IPS-18a (cell line): Measurements from ENCODE around the gene OR10H2.
"Not testable (repeated sequence)": the region's sequence is repeated elsewhere in the genome, so short reads cannot be mapped to it uniquely, and the experiment has no call there.

ENCODE experiments used
- H3K27ac ChIP-seq: one replicate; pipeline ENCODE4 v1.5.1; 2013; ENCODE audit warnings: low read length
- H3K27me3 ChIP-seq: one replicate; pipeline ENCODE4 v1.6.1; 2013; ENCODE audit warnings: mild to moderate bottlenecking, low read length; ENCODE audit not compliant: control insufficient read depth, insufficient read depth
- H3K36me3 ChIP-seq: one replicate; pipeline ENCODE4 v1.6.1; 2013; ENCODE audit warnings: low read depth, low read length; ENCODE audit not compliant: control insufficient read depth
- H3K4me1 ChIP-seq: one replicate; pipeline ENCODE4 v1.6.1; 2013; ENCODE audit warnings: low read depth, low read length; ENCODE audit not compliant: control insufficient read depth
- H3K4me3 ChIP-seq: one replicate; pipeline ENCODE4 v1.5.1; 2013; ENCODE audit warnings: low read length
- H3K9ac ChIP-seq: one replicate; pipeline ENCODE4 v1.6.1; 2013; ENCODE audit warnings: mild to moderate bottlenecking, low read length, moderate library complexity
- H3K9me3 ChIP-seq: one replicate; pipeline ENCODE4 v1.6.1; 2013; ENCODE audit warnings: low read depth, low read length; ENCODE audit not compliant: control insufficient read depth

OR10H2 gene

DNA sequence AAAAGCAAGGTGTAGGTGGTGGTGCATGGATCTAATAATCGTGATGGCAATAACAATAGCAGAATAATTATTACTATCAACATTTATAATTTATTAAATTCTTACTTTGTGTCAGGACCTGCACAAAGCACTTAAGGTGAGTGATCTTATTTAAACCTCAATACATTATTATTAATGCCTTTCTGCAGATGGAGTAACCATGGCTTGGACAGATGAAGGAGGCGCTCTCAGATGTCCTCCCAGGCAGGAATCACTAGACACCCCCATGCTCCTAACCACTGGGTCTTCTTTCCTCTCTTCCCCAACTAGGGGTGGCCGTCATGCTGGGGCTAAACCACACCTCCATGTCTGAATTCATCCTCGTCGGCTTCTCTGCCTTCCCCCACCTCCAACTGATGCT lies at the start of gene OR10H2:
Gene OR10H2, plus strand, starts transcription at position 301 of the 400 bp plus-strand sequence. Its CDS starts 20 bp downstream, at position 321.
- Histone ChIP-seq H3K27me3 (no peaks in the 10 kb centered on the region), H3K9me3 (peaks cover 47% of the 10 kb centered on the region), H3K36me3 (no peaks in the 10 kb centered on the region), H3K27ac (no peak within 1 kb of the TSS), H3K4me3 (no peak within 1 kb of the TSS), H3K9ac (no peak within 1 kb of the TSS), H3K4me1 (no peaks in the 10 kb centered on the region)

- Histone ChIP-seq H3K36me3 (no peaks in the 10 kb centered on the region), H3K9ac (no peak overlapping the region), H3K27ac (no peak overlapping the region), H3K4me1 (no peaks in the 10 kb centered on the region), H3K9me3 (peaks cover 45% of the 10 kb centered on the region), H3K27me3 (no peaks in the 10 kb centered on the region), H3K4me3 (no peak overlapping the region)
Measured at GRCh38 chr19:15679089-15679488, 48.7 kb upstream of the OR10H2 start.

GRCh38 chr19:15679865-15680264 lies 48.0 kb upstream of the OR10H2 start:
- not testable (repeated sequence) for H3K4me1 ChIP-seq, H3K4me3 ChIP-seq, H3K27ac ChIP-seq, H3K27me3 ChIP-seq, H3K36me3 ChIP-seq, H3K9ac ChIP-seq
- peaks cover 52% of the 10 kb centered on the region for H3K9me3 ChIP-seq

DNA sequence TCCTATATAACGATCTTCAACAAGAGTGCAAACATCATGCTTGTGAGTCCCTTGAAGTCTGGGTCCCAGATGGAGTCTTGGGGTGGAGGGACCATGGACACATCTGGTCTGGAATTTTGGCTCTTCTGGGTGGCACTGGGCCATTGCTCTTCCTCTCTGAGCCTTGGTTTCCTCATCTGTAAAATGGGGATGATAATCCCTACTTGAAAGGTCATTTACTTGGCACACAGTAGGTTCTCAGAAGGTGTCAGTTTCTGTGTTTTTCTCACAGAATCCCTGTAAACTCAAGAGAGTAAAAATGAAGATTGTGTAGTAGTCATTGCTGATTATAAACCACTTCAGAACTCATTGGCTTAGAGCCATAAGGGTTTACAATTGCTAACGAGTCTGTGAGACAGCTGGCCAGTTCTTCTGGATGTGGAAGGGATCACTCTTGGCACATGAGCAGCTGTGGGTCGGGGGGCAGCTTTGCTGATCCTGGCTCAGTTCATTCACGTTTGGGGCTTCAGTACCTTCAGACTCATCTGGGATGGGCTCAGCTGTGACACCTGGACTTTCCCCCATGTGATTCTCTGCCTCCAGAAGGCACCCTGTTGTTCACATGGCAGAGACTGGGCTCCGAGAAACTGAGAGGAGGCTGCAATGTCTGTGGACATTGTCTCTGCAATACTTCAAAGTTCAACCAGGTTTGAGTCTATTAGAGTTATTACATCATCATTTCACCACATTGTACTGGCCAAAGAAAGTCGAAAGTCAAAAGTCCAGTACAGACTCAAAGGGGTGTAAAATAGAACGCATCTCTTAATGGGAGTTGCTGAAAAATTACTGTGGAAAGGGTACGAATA lies 47.1 kb upstream of the OR10H2 start:
- no peak overlapping the region for H3K27ac ChIP-seq
- peaks cover 51% of the 10 kb centered on the region for H3K9me3 ChIP-seq
- no peak overlapping the region for H3K4me3 ChIP-seq
- no peak overlapping the region for H3K9ac ChIP-seq
- no peaks in the 10 kb centered on the region for H3K36me3 ChIP-seq
- no peaks in the 10 kb centered on the region for H3K27me3 ChIP-seq
- H3K4me1 ChIP-seq: no peaks in the 10 kb centered on the region

DNA sequence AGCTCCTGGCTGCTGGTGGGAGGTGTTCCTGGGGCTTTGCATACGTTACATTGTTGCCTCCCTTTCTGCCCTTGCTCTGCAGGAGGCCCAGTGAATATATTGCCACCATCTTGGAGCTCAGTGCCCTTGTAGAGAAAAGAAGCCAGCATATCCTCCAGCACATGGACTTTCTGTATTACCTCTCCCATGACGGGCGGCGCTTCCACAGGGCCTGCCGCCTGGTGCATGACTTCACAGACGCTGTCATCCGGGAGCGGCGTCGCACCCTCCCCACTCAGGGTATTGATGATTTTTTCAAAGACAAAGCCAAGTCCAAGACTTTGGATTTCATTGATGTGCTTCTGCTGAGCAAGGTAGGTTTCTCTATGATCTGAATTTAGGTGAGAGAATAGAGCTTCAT lies 44.4 kb upstream of the OR10H2 start:
- H3K4me3 ChIP-seq: no peak overlapping the region
- H3K4me1 ChIP-seq: no peaks in the 10 kb centered on the region
- no peak overlapping the region for H3K27ac ChIP-seq
- no peaks in the 10 kb centered on the region for H3K27me3 ChIP-seq
- H3K36me3 ChIP-seq: no peaks in the 10 kb centered on the region
- H3K9ac ChIP-seq: no peak overlapping the region
- H3K9me3 ChIP-seq: peaks cover 43% of the 10 kb centered on the region

- Histone ChIP-seq H3K4me1 (no peaks in the 10 kb centered on the region), H3K27me3 (no peaks in the 10 kb centered on the region), H3K9ac (no peak overlapping the region), H3K9me3 (peaks cover 35% of the 10 kb centered on the region), H3K27ac (no peak overlapping the region), H3K4me3 (no peak overlapping the region), H3K36me3 (no peaks in the 10 kb centered on the region)
Measured at GRCh38 chr19:15684828-15685227, 43.0 kb upstream of the OR10H2 start.

- Histone ChIP-seq H3K27me3 (no peaks in the 10 kb centered on the region), H3K4me1 (no peaks in the 10 kb centered on the region), H3K36me3 (no peaks in the 10 kb centered on the region), H3K9me3 (peaks cover 42% of the 10 kb centered on the region), H3K4me3 (no peak overlapping the region), H3K27ac (no peak overlapping the region), H3K9ac (no peak overlapping the region)
Measured at GRCh38 chr19:15696654-15697194, 31.1 kb upstream of the OR10H2 start.

GRCh38 chr19:15701757-15702533 lies 25.9 kb upstream of the OR10H2 start:
- Histone ChIP-seq H3K4me3 (no peak overlapping the region), H3K9me3 (peaks cover 51% of the 10 kb centered on the region), H3K9ac (no peak overlapping the region), H3K4me1 (no peaks in the 10 kb centered on the region), H3K27me3 (no peaks in the 10 kb centered on the region), H3K36me3 (no peaks in the 10 kb centered on the region), H3K27ac (no peak overlapping the region)

DNA sequence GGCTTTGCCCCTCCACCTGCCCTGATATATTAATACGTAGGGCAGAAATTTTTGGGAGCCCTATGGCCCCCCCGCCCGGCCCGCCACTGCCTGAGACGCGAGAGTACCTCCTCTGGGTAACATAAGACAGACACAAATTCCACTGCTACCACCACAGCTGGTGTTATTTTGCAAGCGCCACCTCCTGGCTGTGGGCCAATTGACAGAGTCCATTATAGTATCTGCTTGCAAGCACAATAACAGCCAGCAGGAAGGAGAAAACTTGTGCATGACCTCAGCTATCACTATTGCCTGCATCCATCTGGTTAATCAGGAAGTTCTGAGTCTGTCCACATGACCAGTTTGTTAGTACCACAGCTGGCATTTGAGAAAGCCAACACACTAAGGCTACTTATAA lies 25.3 kb upstream of the OR10H2 start:
- Histone ChIP-seq H3K36me3 (no peaks in the 10 kb centered on the region), H3K27ac (no peak overlapping the region), H3K4me3 (no peak overlapping the region), H3K27me3 (no peaks in the 10 kb centered on the region), H3K4me1 (no peaks in the 10 kb centered on the region), H3K9ac (no peak overlapping the region), H3K9me3 (peaks cover 48% of the 10 kb centered on the region)

DNA sequence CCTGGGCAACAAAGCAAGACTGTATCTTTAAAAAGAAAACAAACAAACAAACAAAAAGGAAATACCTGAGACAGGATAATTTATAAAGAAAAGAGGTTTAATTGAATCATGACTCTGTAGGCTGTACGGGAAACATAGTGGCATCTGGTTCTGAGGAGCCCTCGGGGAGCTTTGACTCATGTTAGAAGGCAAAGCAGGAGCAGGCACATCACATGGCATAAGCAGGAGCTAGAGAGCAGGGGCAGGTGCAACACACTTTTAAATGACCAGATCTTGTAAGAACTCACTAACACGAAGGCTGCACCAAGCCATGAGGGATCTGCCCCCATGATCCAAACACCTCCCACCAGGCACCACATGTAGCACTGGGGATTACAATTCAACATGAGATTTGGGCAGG lies 13.2 kb upstream of the OR10H2 start:
- Histone ChIP-seq H3K36me3 (no peaks in the 10 kb centered on the region), H3K9ac (no peak overlapping the region), H3K27me3 (no peaks in the 10 kb centered on the region), H3K4me1 (no peaks in the 10 kb centered on the region), H3K4me3 (no peak overlapping the region), H3K9me3 (peaks cover 67% of the 10 kb centered on the region), H3K27ac (no peak overlapping the region)

DNA sequence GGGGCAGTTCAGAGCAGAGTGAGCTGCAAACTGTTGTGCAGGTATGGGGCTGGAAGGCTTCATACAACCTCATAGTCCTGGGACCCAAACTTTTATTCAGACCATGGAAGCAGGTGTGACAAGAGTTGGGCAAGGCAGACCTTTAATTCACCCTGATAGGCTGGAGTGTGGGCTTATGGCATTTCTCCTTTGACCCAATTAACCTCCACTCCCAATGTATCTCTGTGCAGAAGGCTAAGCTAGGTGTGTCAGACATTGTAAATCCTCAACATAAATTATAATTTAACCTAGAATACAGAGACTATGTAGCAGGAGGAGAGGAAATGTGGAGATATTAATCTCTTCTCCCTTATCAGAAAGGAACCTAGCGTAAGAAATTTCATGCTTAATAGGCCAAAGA lies 12.2 kb upstream of the OR10H2 start:
- no peaks in the 10 kb centered on the region for H3K4me1 ChIP-seq
- H3K27ac ChIP-seq: no peak overlapping the region
- no peaks in the 10 kb centered on the region for H3K36me3 ChIP-seq
- H3K9me3 ChIP-seq: peaks cover 74% of the 10 kb centered on the region
- H3K27me3 ChIP-seq: no peaks in the 10 kb centered on the region
- no peak overlapping the region for H3K9ac ChIP-seq
- H3K4me3 ChIP-seq: no peak overlapping the region
